GM12891 (cell line): Measurements from ENCODE around the gene CNBP. TPM values are rescaled to one million over a fixed set of nuclear protein-coding genes. Genes with fewer than 3 reads are reported as not detected.
"Not testable (repeated sequence)": the region's sequence is repeated elsewhere in the genome, so short reads cannot be mapped to it uniquely, and the experiment has no call there.

Experiments used
- DNase-seq: peaks from one replicate; pipeline ENCODE4 v3.0.0; 2011; ENCODE audit warnings: low spot score; ENCODE audit not compliant: insufficient read length
- FAIRE-seq: peaks from 2 replicates; lab custom pipeline; 2011; peaks lifted over from hg19 to GRCh38; lab: Jason Lieb, UNC
- PAX5 ChIP-seq: IDR thresholded peaks from 2 replicates; pipeline ENCODE4 v1.6.1; 2011; ENCODE audit warnings: low read length, moderate library complexity, mild to moderate bottlenecking; ENCODE audit not compliant: insufficient read depth, severe bottlenecking
- POLR2A ChIP-seq: IDR thresholded peaks from 2 replicates; pipeline ENCODE4 v1.6.1; 2011; ENCODE audit warnings: low read depth, low read length, control low read depth
- POLR2AphosphoS5 ChIP-seq: IDR thresholded peaks from 2 replicates; pipeline ENCODE4 v1.6.1; 2011; ENCODE audit warnings: low read depth, low read length, control low read depth
- POU2F2 ChIP-seq: IDR thresholded peaks from 2 replicates; pipeline ENCODE4 v1.6.1; 2011; ENCODE audit warnings: low read depth, mild to moderate bottlenecking, control low read depth, low read length, moderate library complexity
- SPI1 ChIP-seq: IDR thresholded peaks from 2 replicates; pipeline ENCODE4 v1.6.1; 2011; ENCODE audit warnings: low read depth, low read length, control low read depth
- TAF1 ChIP-seq: IDR thresholded peaks from 2 replicates; pipeline ENCODE4 v1.6.1; 2011; ENCODE audit warnings: low read depth, low read length, control low read depth
- polyA plus RNA-seq: library from polyadenylated mRNA; unstranded; fragments of >200 nt; gene quantifications from one replicate; pipeline ENCODE4 v1.2.1, GENCODE V29; 2012; ENCODE audit warnings: low read depth, missing spikeins, inconsistent platforms; ENCODE audit not compliant: missing spikeins

The CNBP gene
- polyA plus RNA-seq = 268 TPM

GRCh38 chr3:129183569-129184395 lies at the start of gene CNBP:
Gene CNBP, minus strand, starts transcription at chr3:129183896. Its CDS starts 12,139 bp downstream, at chr3:129171757.
- peak; percentile 93 for DNase-seq
- peak; percentile 96 for FAIRE-seq
- TF ChIP-seq POLR2AphosphoS5 (peak; percentile 93), POLR2A (peak; percentile 85), PAX5 (peak; percentile 48), POU2F2 (peak; percentile 68; the same call in 1 of the 2 replicates), SPI1 (no peak), TAF1 (peak; percentile 70)

- DNase-seq (no peak), FAIRE-seq (peak; percentile 69)
These were observed 47.8 kb upstream of the CNBP start for GRCh38 chr3:129231331-129232119.

DNA sequence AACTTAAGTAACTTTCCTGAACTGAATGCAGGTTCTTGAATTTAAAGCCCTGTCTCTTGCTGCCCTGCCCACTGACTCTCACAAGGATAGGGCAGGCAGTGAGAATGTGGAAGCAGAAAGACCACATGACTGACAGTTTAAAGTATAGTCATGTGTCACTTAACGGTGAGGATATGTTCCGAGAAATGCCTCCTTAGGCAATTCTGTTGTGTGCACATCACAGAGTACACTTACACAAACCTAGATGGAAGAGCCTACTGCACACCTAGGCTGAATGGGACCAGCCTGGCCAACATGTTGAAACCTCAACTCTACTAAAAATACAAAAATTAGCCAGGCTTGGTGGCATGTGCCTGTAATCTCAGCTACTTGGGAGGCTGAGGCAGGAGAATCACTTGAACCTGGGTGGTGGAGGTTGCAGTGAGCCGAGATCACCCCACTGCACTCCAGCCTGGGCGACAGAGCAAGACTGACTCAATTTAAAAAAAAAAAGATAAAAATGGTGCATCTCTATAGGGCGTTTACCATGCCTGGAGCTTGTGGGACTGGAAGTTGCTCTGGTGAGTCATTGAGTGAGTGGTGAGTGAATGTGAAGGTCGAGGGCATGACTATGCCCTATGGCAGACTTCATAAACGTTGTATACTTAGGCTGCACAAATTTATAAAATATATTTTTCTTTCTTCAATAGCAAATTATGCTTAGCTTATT lies 46.8 kb upstream of the CNBP start:
- TF ChIP-seq SPI1 = no peak
- no peak for TF ChIP-seq POLR2A
- TF ChIP-seq TAF1 = no peak
- TF ChIP-seq POLR2AphosphoS5 = no peak
- TF ChIP-seq PAX5 = no peak
- TF ChIP-seq POU2F2 = no peak
- no peak for FAIRE-seq
- DNase-seq = no peak

More at GRCh38 chr3:129231331-129232119, 47.8 kb upstream of the CNBP start:
- TF ChIP-seq TAF1 (no peak), POLR2AphosphoS5 (no peak), POLR2A (no peak), SPI1 (no peak), POU2F2 (no peak), PAX5 (no peak)

DNA sequence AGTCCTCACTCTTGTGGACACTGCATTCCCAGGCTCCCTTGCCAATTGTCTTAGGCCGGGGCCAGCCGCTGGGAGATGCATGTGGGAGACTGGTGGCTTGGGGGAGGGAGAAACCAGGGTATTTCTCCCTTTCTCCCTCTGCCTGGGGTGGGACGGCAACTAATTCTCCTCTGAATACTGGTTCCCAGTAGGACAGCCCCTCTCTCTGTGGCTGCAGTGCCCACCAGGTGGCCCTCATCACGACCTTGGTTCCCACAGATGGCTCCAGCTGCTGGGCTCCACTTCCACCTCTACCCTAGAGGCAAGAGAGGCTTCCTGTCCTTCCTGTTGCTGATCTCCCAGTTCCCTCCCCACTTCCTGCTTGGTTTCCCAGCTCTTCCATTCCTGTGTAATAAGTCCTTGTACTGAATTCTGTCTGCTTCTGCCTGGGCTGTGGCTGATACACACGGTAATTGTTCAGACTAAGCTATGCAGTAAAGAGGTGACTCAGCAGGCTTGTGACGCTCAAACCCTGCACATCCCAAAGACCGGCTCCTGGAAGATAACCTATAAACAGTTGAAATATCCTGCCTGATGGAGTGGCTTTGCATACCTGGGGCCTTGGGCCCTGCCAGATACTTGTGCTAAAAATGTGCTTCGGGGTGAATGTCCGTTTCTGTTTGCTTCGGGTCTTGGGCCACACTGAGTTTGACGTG lies 45.3 kb upstream of the CNBP start:
- no peak for TF ChIP-seq POU2F2
- no peak for FAIRE-seq
- no peak for DNase-seq

DNA sequence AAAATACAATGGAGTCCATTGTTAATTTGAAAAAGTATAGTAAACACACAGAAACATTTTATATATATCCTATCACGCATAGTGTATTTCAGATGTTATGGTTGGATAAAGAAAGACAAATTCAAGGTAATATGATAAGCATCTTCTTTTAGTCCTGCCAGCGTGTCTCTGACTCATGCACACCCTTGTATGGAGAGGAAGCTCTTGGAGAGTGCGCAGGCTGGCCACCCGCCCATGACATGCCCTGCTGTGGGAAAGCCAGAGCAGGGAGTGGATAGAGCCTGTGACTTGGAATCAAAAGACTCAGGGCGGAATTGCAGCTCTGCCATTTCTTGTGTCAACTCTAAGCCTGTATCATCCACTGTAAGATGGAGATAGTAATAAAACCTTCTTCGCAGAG lies 42.7 kb upstream of the CNBP start:
- no peak for FAIRE-seq
- no peak for DNase-seq
- TF ChIP-seq POLR2A = no peak
- TF ChIP-seq PAX5 = no peak
- TF ChIP-seq POU2F2 = no peak
- TF ChIP-seq POLR2AphosphoS5 = no peak
- no peak for TF ChIP-seq SPI1
- TF ChIP-seq TAF1 = no peak

GRCh38 chr3:129224984-129225393 lies 41.3 kb upstream of the CNBP start:
- FAIRE-seq = peak; percentile 47
- TF ChIP-seq SPI1 (peak; percentile 32), POLR2A (no peak)
- DNase-seq = no peak

- not testable (repeated sequence) for DNase-seq, FAIRE-seq
These were observed 40.7 kb upstream of the CNBP start for GRCh38 chr3:129224387-129224786.

DNA sequence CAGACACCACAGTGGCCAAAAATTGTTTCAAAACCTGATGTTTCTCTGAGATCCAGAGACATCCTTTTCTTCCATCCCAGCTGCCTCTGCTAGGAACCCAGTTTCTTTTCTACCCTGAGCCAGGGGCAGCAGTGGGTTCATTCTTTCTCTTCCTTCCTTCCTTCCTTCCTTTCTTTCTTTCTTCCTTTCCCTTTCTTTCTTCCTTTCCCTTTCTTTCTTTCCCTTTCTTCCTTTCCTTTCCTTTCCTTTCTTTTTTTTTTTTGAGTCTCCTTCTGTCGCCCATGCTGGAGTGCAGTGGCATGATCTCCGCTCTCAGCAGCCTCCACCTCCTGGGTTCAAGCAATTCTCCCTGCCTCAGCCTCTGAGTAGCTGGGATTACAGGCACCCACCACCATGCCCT lies 35.0 kb upstream of the CNBP start:
- no peak for FAIRE-seq
- DNase-seq = no peak

GRCh38 chr3:129213238-129213637 lies 29.5 kb upstream of the CNBP start:
- DNase-seq = no peak
- TF ChIP-seq SPI1 (no peak), POLR2A (no peak), POU2F2 (no peak)
- no peak for FAIRE-seq

More for the DNA sequence above, 35.0 kb upstream of the CNBP start:
- TF ChIP-seq POU2F2 (no peak), POLR2AphosphoS5 (no peak), POLR2A (no peak), SPI1 (no peak), PAX5 (no peak), TAF1 (no peak)

DNA sequence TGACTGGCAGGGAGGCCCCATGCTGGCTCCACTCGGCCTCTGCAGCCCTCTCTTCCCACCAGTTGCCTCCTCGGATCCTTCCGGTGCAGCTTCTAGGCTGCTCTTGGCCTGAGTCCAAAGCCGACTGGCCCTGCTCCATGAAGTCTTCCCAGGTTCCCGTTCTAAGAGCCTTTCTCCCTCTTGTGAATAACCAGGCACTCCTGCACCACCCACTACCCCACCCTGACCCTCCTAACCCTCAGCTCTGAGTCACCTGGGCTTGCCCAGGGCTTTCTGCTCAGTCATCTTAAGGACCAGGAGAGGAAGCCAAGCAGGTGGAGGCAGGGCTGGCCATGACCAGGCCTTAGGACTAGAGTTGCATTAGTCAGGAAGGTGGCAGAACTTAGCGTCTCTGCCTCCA lies 28.1 kb upstream of the CNBP start:
- DNase-seq (no peak), FAIRE-seq (no peak)

More for the DNA sequence above, 28.1 kb upstream of the CNBP start:
- TF ChIP-seq POLR2A = no peak
- TF ChIP-seq POLR2AphosphoS5 = no peak
- TF ChIP-seq PAX5 = no peak
- no peak for TF ChIP-seq POU2F2
- TF ChIP-seq TAF1 = no peak
- no peak for TF ChIP-seq SPI1
